ENCODE results near the gene FLNA. TPM values are rescaled to one million over a fixed set of nuclear protein-coding genes. Genes with fewer than 3 reads are reported as not detected.
A peak's percentile ranks its signal among the peaks of the same experiment; 100 is the strongest.

The FLNA gene
- total RNA-seq, 2 experiments from 2014 or later = 1,012 to 1,022 TPM

DNA sequence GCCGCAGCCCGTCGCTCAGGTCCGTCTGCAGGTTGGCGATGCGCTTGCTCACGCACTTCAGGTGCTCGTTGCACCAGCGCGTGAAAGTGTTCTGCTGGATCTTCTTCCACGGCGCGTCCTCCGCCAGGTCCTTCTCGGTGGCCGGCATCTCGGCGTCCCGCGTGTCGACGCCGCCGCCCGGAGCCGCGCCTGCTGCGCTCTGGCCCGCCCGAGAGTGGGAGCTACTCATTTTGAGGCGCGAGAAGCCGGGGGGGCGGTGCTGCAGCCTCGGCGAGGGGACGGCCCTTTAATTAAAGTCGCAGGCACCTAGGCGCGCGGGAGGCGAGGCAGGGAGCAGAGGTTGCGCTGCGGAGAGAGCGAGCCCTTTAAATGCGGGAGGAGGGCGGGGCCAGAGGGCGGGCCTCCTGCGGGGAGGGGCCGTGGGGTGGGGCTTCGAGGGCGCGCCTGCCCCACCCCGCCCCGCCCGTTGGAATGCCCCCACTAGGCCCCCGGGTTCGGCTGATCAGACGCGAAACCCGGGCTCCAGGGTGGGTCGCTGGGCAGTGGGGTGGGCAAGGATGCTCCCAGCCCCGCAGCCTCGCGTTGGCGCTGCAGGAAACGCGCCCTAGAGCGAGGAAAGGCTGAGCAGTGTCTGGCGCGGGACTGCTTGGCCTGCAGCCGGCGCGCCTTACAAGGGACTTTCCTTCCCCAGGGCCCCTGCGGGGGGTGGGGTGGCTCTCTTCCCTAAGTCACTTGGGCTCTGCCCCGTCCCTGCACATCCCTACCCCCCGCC is 3.2 kb downstream of the FLNA start:
- H3K4me1 Mint-ChIP-seq (ENCODE audit: low read depth) = peaks cover 22% of the 10 kb centered on the region
- no peak for TF ChIP-seq CTCF (IDR thresholded peaks at IDR 0.05)
- peak overlapping the region; percentile 80 for H3K27ac Mint-ChIP-seq
- ATAC-seq (ENCODE audit: poor library complexity) (peak; percentile 65), DNase-seq (peak; percentile 84 to 96 (median 90))
- H3K27ac ChIP-seq (ENCODE audit: low read depth in 1 of 2, low read length in 2 of 2) = peak overlapping the region in 1 of 2 donors; percentile 96
- H3K4me1 ChIP-seq (ENCODE audit: insufficient read depth, low read length) = peaks cover 58% of the 10 kb centered on the region
- POLR2A ChIA-PET = interaction anchor here (0.7 to 3.1 kb wide), 17 partner anchors 8 to 400 kb away, joined by 3 to 34 read pairs (median 5); partner anchors contain the start of genes EMD, FAM3A, HCFC1 and RPL10
- no peaks in the 10 kb centered on the region for H3K27me3 Mint-ChIP-seq
- no peaks in the 10 kb centered on the region for H3K27me3 ChIP-seq (ENCODE audit: control insufficient read depth in 1 of 2, insufficient read depth in 2 of 2, low read length in 2 of 2)
- CTCF ChIA-PET = interaction anchor here (1.3 kb wide), 1 partner anchor 27 kb away, joined by 3 read pairs; the partner anchor contains the start of gene RPL10
- peak overlapping the region; percentile 96 for H3K4me3 Mint-ChIP-seq
- intact Hi-C loops (cut with DNase I, micrococcal nuclease) = loop anchor here (2.0 to 10.0 kb wide), 4 partner anchors 44 to 400 kb away; partner anchors contain the start of genes HCFC1 (in 1 of the 2), IRAK1 (in 1 of the 2) and MECP2 (in 1 of the 2)
- H3K9me3 Mint-ChIP-seq = no peaks in the 10 kb centered on the region
- peak overlapping the region; percentile 77 for H3K4me3 ChIP-seq (ENCODE audit: low read length)
- no peaks in the 10 kb centered on the region for H3K9me3 ChIP-seq (ENCODE audit: control insufficient read depth in 1 of 2, insufficient read depth in 1 of 2, low read length in 2 of 2)
- peaks cover 32% of the 10 kb centered on the region for H3K36me3 Mint-ChIP-seq (ENCODE audit: low read depth)
- H3K36me3 ChIP-seq (ENCODE audit: insufficient read depth, low read length) = peaks cover 21% of the 10 kb centered on the region

DNA sequence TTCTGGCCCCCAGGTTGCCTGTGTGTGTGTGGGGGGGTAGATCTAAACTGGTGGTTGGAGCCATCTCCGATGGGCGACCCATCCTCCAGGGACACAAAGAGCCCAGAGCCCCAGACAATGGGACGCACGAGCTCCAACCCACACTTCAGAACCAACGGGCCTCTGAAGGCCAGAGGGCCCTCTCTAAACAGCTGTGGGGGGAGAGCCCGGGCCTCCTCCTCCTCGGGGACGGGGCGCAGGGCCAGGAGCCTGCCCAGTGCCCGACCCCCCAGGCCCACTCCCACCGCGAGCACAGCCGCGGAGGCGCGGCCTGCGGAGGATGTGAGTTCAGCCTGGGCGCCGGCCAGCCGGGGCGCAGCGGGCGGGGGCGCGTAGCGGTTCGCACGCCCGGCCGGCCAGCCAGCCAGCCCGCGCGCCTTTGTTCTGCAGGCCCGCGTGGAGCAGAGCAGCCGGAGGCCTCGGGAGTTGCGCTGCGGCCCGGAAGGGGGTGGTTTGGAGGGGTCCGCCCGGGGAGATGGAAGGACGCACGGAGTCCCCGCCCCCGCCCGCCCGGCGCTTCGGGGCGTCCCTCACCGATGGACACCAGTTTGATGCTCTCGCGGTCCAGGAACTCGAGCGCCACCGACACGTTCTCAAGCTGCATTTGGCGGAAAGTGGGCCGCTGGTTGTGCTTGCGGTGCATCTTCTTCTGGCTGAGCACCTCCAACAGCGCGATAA is 4.0 kb downstream of the FLNA start:
- ATAC-seq (ENCODE audit: poor library complexity) (no peak), DNase-seq (no peak)
- no peak for TF ChIP-seq CTCF (IDR thresholded peaks at IDR 0.05)
- Histone ChIP-seq H3K4me1 (ENCODE audit: insufficient read depth, low read length) (peaks cover 66% of the 10 kb centered on the region), H3K9me3 (ENCODE audit: control insufficient read depth in 1 of 2, insufficient read depth in 1 of 2, low read length in 2 of 2) (no peaks in the 10 kb centered on the region), H3K27me3 (ENCODE audit: control insufficient read depth in 1 of 2, insufficient read depth in 2 of 2, low read length in 2 of 2) (no peaks in the 10 kb centered on the region), H3K4me3 (ENCODE audit: low read length) (peak overlapping the region; percentile 77), H3K36me3 (ENCODE audit: insufficient read depth, low read length) (peaks cover 29% of the 10 kb centered on the region), H3K27ac (ENCODE audit: low read depth in 1 of 2, low read length in 2 of 2) (peak overlapping the region; percentile 93 to 96)
- intact Hi-C loops (cut with DNase I, micrococcal nuclease) = loop anchor here (2.0 to 10.0 kb wide), 4 partner anchors 43 to 400 kb away; partner anchors contain the start of genes HCFC1 (in 1 of the 2), IRAK1 (in 1 of the 2) and MECP2 (in 1 of the 2)
- H3K4me1 Mint-ChIP-seq (ENCODE audit: low read depth) = peaks cover 22% of the 10 kb centered on the region
- ChIA-PET CTCF (interaction anchor here (1.3 kb wide), 1 partner anchor 28 kb away, joined by 3 read pairs; the partner anchor contains the start of gene RPL10), POLR2A (interaction anchor here (0.8 to 3.1 kb wide), 18 partner anchors 9 to 442 kb away, joined by 3 to 34 read pairs (median 4); partner anchors contain the start of genes EMD, FAM3A, HCFC1 and RPL10)
- H3K36me3 Mint-ChIP-seq (ENCODE audit: low read depth) = peaks cover 37% of the 10 kb centered on the region
- no peaks in the 10 kb centered on the region for H3K27me3 Mint-ChIP-seq
- H3K9me3 Mint-ChIP-seq = no peaks in the 10 kb centered on the region
- H3K27ac Mint-ChIP-seq = peak overlapping the region; percentile 97
- H3K4me3 Mint-ChIP-seq = peak overlapping the region; percentile 96

Measured in CD4-positive, alpha-beta T cell (primary cell).